HFF-Myc (cell line): ENCODE measurements around the gene PLA2G12A.
A peak's percentile ranks its signal among the peaks of the same experiment; 100 is the strongest.

Experiments
- DNase-seq: peaks from one replicate; pipeline ENCODE4 v3.0.0-alpha.2; 2011; ENCODE audit warnings: low read depth; ENCODE audit errors: extremely low read depth
- H3K4me3 ChIP-seq: replicated peaks from 2 replicates; pipeline ENCODE4 v1.5.1; 2011; ENCODE audit warnings: low read depth, mild to moderate bottlenecking, control low read depth, low read length
- CTCF ChIP-seq: IDR thresholded peaks from 2 replicates; pipeline ENCODE4 v1.5.1; 2012; ENCODE audit warnings: mild to moderate bottlenecking, low read depth, low read length, control low read depth; ENCODE audit errors: missing control alignments

The PLA2G12A gene

GRCh38 chr4:109729117-109729717 is 653 bp downstream of the PLA2G12A start:
- TF ChIP-seq CTCF, result no peak
- DNase-seq, result no peak
- peak overlapping the region; percentile 78 for H3K4me3 ChIP-seq

GRCh38 chr4:109728385-109728784 is 1.5 kb downstream of the PLA2G12A start:
- TF ChIP-seq CTCF, result no peak
- no peak for DNase-seq
- peak overlapping the region; percentile 78 for H3K4me3 ChIP-seq

- no peak overlapping the region for H3K4me3 ChIP-seq
- TF ChIP-seq CTCF, result no peak
- no peak for DNase-seq
Observed at GRCh38 chr4:109723110-109723509, 6.8 kb downstream of the PLA2G12A start.

GRCh38 chr4:109722357-109722756 is 7.5 kb downstream of the PLA2G12A start:
- no peak for DNase-seq
- H3K4me3 ChIP-seq, result no peak overlapping the region
- TF ChIP-seq CTCF, result no peak

GRCh38 chr4:109721033-109721432 is 8.8 kb downstream of the PLA2G12A start:
- no peak for DNase-seq

GRCh38 chr4:109719604-109720003 is 10.3 kb downstream of the PLA2G12A start:
- no peak for TF ChIP-seq CTCF

More at GRCh38 chr4:109721033-109721432, 8.8 kb downstream of the PLA2G12A start:
- H3K4me3 ChIP-seq, result no peak overlapping the region
- TF ChIP-seq CTCF, result no peak

GRCh38 chr4:109718759-109719158 is 11.1 kb downstream of the PLA2G12A start:
- TF ChIP-seq CTCF, result no peak
- DNase-seq, result no peak
- no peak overlapping the region for H3K4me3 ChIP-seq

More at GRCh38 chr4:109719604-109720003, 10.3 kb downstream of the PLA2G12A start:
- H3K4me3 ChIP-seq, result no peak overlapping the region
- no peak for DNase-seq
